Neural cell (in vitro differentiated cells): Measurements from ENCODE around the gene KCNT1.

Experiments
- CTCF ChIP-seq: fragments of 450-650 bp; IDR thresholded peaks from 2 replicates; pipeline ENCODE4 v1.5.1; 2014; ENCODE audit warnings: antibody characterized with exemption, mild to moderate bottlenecking, moderate library complexity; ENCODE audit not compliant: poor library complexity, severe bottlenecking
- EZH2 ChIP-seq: fragments of 200-600, 300-800 bp; shearing (Covaris generic), sonication (generic); IDR thresholded peaks from 2 replicates; pipeline ENCODE4 v1.6.1; 2014; ENCODE audit warnings: antibody characterized with exemption, low read length, borderline replicate concordance, mild to moderate bottlenecking; ENCODE audit not compliant: insufficient read depth, poor library complexity, severe bottlenecking
- RAD21 ChIP-seq: fragments of 450-650 bp; conservative IDR thresholded peaks from 2 replicates; pipeline ENCODE4 v1.6.1; 2014; ENCODE audit warnings: antibody characterized with exemption, mild to moderate bottlenecking, moderate library complexity
- REST ChIP-seq: IDR thresholded peaks from 2 replicates; pipeline ENCODE4 v1.6.1; 2012; ENCODE audit warnings: borderline replicate concordance

GRCh38 chr9:135743021-135743420 lies 41.0 kb downstream of the KCNT1 start:
- TF ChIP-seq CTCF = no peak
- TF ChIP-seq REST = no peak
- TF ChIP-seq EZH2 = no peak
- TF ChIP-seq RAD21 = no peak
